ENCODE results near the gene CCDC88B.

DNA sequence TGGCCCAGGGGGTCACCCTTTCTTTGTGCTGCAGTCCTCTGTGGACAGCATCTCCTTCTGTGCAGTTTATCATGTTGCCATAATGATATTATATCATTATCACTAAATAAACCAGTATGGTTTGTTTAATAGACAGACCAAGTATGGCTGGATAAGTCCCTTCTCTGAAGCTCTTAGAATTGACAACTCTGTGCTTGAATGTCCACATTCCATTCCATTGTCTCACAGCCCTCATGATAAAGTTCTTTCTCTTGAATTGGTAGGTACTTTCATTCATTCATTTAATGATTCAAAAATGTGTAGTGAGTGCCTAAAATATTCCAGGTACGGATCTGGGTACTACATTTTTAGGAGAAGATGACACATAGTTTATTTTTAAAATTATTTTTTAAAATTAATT is 26.7 kb downstream of the CCDC88B start:
- no peak for TF ChIP-seq POLR2AphosphoS5 (IDR thresholded peaks at IDR 0.05)
- no peak for TF ChIP-seq POLR2A (IDR thresholded peaks at IDR 0.05; ENCODE audit: low read depth)

Measured in esophagus muscularis mucosa (tissue), 2 donors.